ENCODE data around the gene NCDN.

GRCh38 chr1:35555601-35556477, 1.8 kb upstream of the NCDN start:
- TF ChIP-seq, protein P1, sequence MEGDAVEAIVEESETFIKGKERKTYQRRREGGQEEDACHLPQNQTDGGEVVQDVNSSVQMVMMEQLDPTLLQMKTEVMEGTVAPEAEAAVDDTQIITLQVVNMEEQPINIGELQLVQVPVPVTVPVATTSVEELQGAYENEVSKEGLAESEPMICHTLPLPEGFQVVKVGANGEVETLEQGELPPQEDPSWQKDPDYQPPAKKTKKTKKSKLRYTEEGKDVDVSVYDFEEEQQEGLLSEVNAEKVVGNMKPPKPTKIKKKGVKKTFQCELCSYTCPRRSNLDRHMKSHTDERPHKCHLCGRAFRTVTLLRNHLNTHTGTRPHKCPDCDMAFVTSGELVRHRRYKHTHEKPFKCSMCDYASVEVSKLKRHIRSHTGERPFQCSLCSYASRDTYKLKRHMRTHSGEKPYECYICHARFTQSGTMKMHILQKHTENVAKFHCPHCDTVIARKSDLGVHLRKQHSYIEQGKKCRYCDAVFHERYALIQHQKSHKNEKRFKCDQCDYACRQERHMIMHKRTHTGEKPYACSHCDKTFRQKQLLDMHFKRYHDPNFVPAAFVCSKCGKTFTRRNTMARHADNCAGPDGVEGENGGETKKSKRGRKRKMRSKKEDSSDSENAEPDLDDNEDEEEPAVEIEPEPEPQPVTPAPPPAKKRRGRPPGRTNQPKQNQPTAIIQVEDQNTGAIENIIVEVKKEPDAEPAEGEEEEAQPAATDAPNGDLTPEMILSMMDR (IDR thresholded peaks at IDR 0.05; ENCODE audit: poor library complexity): no peak
- TF ChIP-seq EZH2 (IDR thresholded peaks at IDR 0.05; ENCODE audit: borderline replicate concordance): no peak
